HEK293 (cell line): ENCODE measurements around the gene CTCF.

Experiments used
- CTCF ChIA-PET: fragments of 350-600 bp; formaldehyde crosslinking; extraction: SDS; loops from one replicate; lab custom pipeline; 2021; ENCODE audit warnings: antibody characterized with exemption; lab: Yijun Ruan, JAX
- POLR2A ChIA-PET: fragments of 300-600 bp; formaldehyde crosslinking; extraction: SDS; loops from one replicate; lab custom pipeline; 2020; ENCODE audit warnings: antibody characterized with exemption, inconsistent platforms; lab: Yijun Ruan, JAX
- H3K27ac ChIP-seq: fragments of 200-500 bp; sonication (Bioruptor generic); 2 replicates; pipeline ENCODE4 v1.5.1; 2014; ENCODE audit warnings: low read depth, low read length, control low read depth, inconsistent platforms; ENCODE audit errors: extremely low read depth
- H3K36me3 ChIP-seq, 2 experiments: fragments of 200-500 bp in 1 of 2; sonication (Bioruptor generic) in 1 of 2; 1 replicate in 1 of 2; 2 replicates in 1 of 2; pipeline ENCODE4 v1.5.1; 2014 to 2017; ENCODE audit warnings: inconsistent platforms in 2 of 2, low read length in 2 of 2; ENCODE audit not compliant: control insufficient read depth in 2 of 2, insufficient read depth in 1 of 2
- H3K4me1 ChIP-seq: fragments of 200-500 bp; sonication (Bioruptor generic); 2 replicates; pipeline ENCODE4 v1.5.1; 2014; ENCODE audit warnings: mild to moderate bottlenecking, low read length, inconsistent platforms; ENCODE audit not compliant: control insufficient read depth, insufficient read depth
- H3K4me3 ChIP-seq: 2 replicates; pipeline ENCODE4 v1.5.1; 2011; ENCODE audit warnings: low read depth, mild to moderate bottlenecking, control low read depth, low read length, moderate library complexity
- H3K9me3 ChIP-seq: fragments of 200-500 bp; sonication (Bioruptor generic); 2 replicates; pipeline ENCODE4 v1.5.1; 2014; ENCODE audit warnings: low read depth, low read length, inconsistent platforms; ENCODE audit not compliant: control insufficient read depth, insufficient read depth
- CTCF ChIP-seq: fragments of 450-650 bp; formaldehyde crosslinking; IDR thresholded peaks from 2 replicates; pipeline ENCODE4 v1.5.1; 2016; ENCODE audit warnings: missing biosample characterization, missing genetic modification characterization
- GLI4 ChIP-seq: fragments of 450-650 bp; formaldehyde crosslinking; IDR thresholded peaks from 2 replicates; pipeline ENCODE4 v1.5.1; 2016; ENCODE audit warnings: missing biosample characterization, missing genetic modification characterization
- KLF17 ChIP-seq: fragments of 450-650 bp; formaldehyde crosslinking; IDR thresholded peaks from 2 replicates; pipeline ENCODE4 v1.5.1; 2016; ENCODE audit warnings: missing biosample characterization, missing genetic modification characterization
- KLF8 ChIP-seq: fragments of 450-650 bp; formaldehyde crosslinking; IDR thresholded peaks from 2 replicates; pipeline ENCODE4 v1.5.1; 2016; ENCODE audit warnings: missing biosample characterization, missing genetic modification characterization
- MZF1 ChIP-seq: fragments of 450-650 bp; formaldehyde crosslinking; IDR thresholded peaks from 2 replicates; pipeline ENCODE4 v1.5.1; 2017; ENCODE audit warnings: missing biosample characterization, missing genetic modification characterization, borderline replicate concordance
- PRDM6 ChIP-seq: fragments of 450-650 bp; formaldehyde crosslinking; IDR thresholded peaks from 2 replicates; pipeline ENCODE4 v1.5.1; 2017; ENCODE audit warnings: missing biosample characterization, missing genetic modification characterization
- SETDB1 ChIP-seq: IDR thresholded peaks from one replicate; pipeline ENCODE4 v1.6.1; 2017; ENCODE audit warnings: mild to moderate bottlenecking, low read length, moderate library complexity, mixed read lengths; ENCODE audit not compliant: insufficient read length
- SP3 ChIP-seq: fragments of 450-650 bp; formaldehyde crosslinking; IDR thresholded peaks from 2 replicates; pipeline ENCODE4 v1.5.1; 2016; ENCODE audit warnings: missing biosample characterization, missing genetic modification characterization
- SP7 ChIP-seq: fragments of 450-650 bp; formaldehyde crosslinking; IDR thresholded peaks from 2 replicates; pipeline ENCODE4 v1.5.1; 2016; ENCODE audit warnings: missing biosample characterization, missing genetic modification characterization
- TCF7L2 ChIP-seq: IDR thresholded peaks from 2 replicates; pipeline ENCODE4 v1.6.1; 2011; ENCODE audit warnings: low read depth, mild to moderate bottlenecking, inconsistent platforms, low read length, moderate library complexity, borderline replicate concordance
- ZBTB17 ChIP-seq: fragments of 450-650 bp; formaldehyde crosslinking; IDR thresholded peaks from 2 replicates; pipeline ENCODE4 v1.5.1; 2016; ENCODE audit warnings: missing biosample characterization, missing genetic modification characterization
- ZBTB26 ChIP-seq: fragments of 450-650 bp; formaldehyde crosslinking; optimal IDR thresholded peaks from 2 replicates; pipeline ENCODE3; 2016; ENCODE audit warnings: missing biosample characterization, mild to moderate bottlenecking, missing genetic modification characterization
- ZBTB49 ChIP-seq: fragments of 450-650 bp; formaldehyde crosslinking; IDR thresholded peaks from 2 replicates; pipeline ENCODE4 v1.5.1; 2016; ENCODE audit warnings: missing biosample characterization, missing genetic modification characterization, low read depth
- ZBTB8A ChIP-seq: fragments of 450-650 bp; formaldehyde crosslinking; IDR thresholded peaks from 2 replicates; pipeline ENCODE4 v1.5.1; 2016; ENCODE audit warnings: missing biosample characterization, missing genetic modification characterization
- ZNF175 ChIP-seq: fragments of 450-650 bp; formaldehyde crosslinking; IDR thresholded peaks from 2 replicates; pipeline ENCODE4 v1.5.1; 2016; ENCODE audit warnings: missing biosample characterization, missing genetic modification characterization
- ZNF248 ChIP-seq: fragments of 450-650 bp; formaldehyde crosslinking; IDR thresholded peaks from 2 replicates; pipeline ENCODE4 v1.5.1; 2017; ENCODE audit warnings: missing biosample characterization, missing genetic modification characterization
- ZNF302 ChIP-seq: fragments of 450-650 bp; formaldehyde crosslinking; IDR thresholded peaks from 2 replicates; pipeline ENCODE4 v1.5.1; 2016; ENCODE audit warnings: missing biosample characterization, missing genetic modification characterization, low read depth
- ZNF404 ChIP-seq: fragments of 450-650 bp; formaldehyde crosslinking; IDR thresholded peaks from 2 replicates; pipeline ENCODE4 v1.5.1; 2017; ENCODE audit warnings: missing biosample characterization, missing genetic modification characterization
- ZNF501 ChIP-seq: fragments of 450-650 bp; formaldehyde crosslinking; IDR thresholded peaks from 2 replicates; pipeline ENCODE4 v1.5.1; 2016; ENCODE audit warnings: missing biosample characterization, missing genetic modification characterization
- ZNF530 ChIP-seq: fragments of 450-650 bp; formaldehyde crosslinking; IDR thresholded peaks from 2 replicates; pipeline ENCODE4 v1.5.1; 2016; ENCODE audit warnings: low read depth, missing biosample characterization, missing genetic modification characterization
- ZNF558 ChIP-seq: fragments of 450-650 bp; formaldehyde crosslinking; IDR thresholded peaks from 2 replicates; pipeline ENCODE4 v1.5.1; 2016; ENCODE audit warnings: missing biosample characterization, missing genetic modification characterization
- ZNF560 ChIP-seq: fragments of 450-650 bp; formaldehyde crosslinking; IDR thresholded peaks from 2 replicates; pipeline ENCODE4 v1.5.1; 2017; ENCODE audit warnings: missing biosample characterization, missing genetic modification characterization, borderline replicate concordance
- ZNF629 ChIP-seq: fragments of 450-650 bp; formaldehyde crosslinking; IDR thresholded peaks from 2 replicates; pipeline ENCODE4 v1.5.1; 2017; ENCODE audit warnings: missing biosample characterization, missing genetic modification characterization
- ZNF654 ChIP-seq: fragments of 450-650 bp; formaldehyde crosslinking; IDR thresholded peaks from 2 replicates; pipeline ENCODE4 v1.5.1; 2016; ENCODE audit warnings: low read depth, missing biosample characterization, missing genetic modification characterization
- ZNF747 ChIP-seq: fragments of 450-650 bp; formaldehyde crosslinking; IDR thresholded peaks from 2 replicates; pipeline ENCODE4 v1.5.1; 2016; ENCODE audit warnings: missing biosample characterization, missing genetic modification characterization
- ZNF776 ChIP-seq: fragments of 450-650 bp; formaldehyde crosslinking; IDR thresholded peaks from 2 replicates; pipeline ENCODE4 v1.5.0; 2017; ENCODE audit warnings: missing biosample characterization, missing genetic modification characterization, borderline replicate concordance
- ZNF837 ChIP-seq: fragments of 450-650 bp; formaldehyde crosslinking; IDR thresholded peaks from 2 replicates; pipeline ENCODE4 v1.5.1; 2016; ENCODE audit warnings: missing biosample characterization, missing genetic modification characterization

The CTCF gene

GRCh38 chr16:67667817-67668494 is 105.6 kb downstream of the CTCF start:
- ChIA-PET CTCF (interaction anchor here (0.6 to 3.0 kb wide), 9 partner anchors 12 to 274 kb away, joined by 3 to 19 read pairs (median 4); partner anchors contain the start of gene CTCF), POLR2A (no interaction called here)
- Histone ChIP-seq H3K4me3 (no peak overlapping the region), H3K27ac (no peak overlapping the region), H3K9me3 (no peaks in the 10 kb centered on the region), H3K4me1 (no peaks in the 10 kb centered on the region), H3K36me3 (peaks cover 0 to 25% of the 10 kb centered on the region in 2 experiments; a peak in 1 of 3 replicates)
- no peak for TF ChIP-seq TCF7L2
- TF ChIP-seq PRDM6 (tag by site-specific recombination): no peak
- no peak for TF ChIP-seq ZNF404 (tag by site-specific recombination)
- peak; percentile 36; the same call in 1 of the 2 replicates for TF ChIP-seq ZBTB17 (tag by site-specific recombination)
- no peak for TF ChIP-seq ZBTB49 (tag by site-specific recombination)
- TF ChIP-seq ZNF837 (tag by site-specific recombination): no peak
- TF ChIP-seq MZF1 (tag by site-specific recombination): no peak
- no peak for TF ChIP-seq ZNF560
- no peak for TF ChIP-seq SETDB1
- no peak for TF ChIP-seq ZNF776
- TF ChIP-seq SP3 (tag by site-specific recombination): no peak
- no peak for TF ChIP-seq KLF17 (tag by site-specific recombination)
- TF ChIP-seq ZNF654 (tag by site-specific recombination): peak; percentile 17; the same call in 1 of the 2 replicates
- TF ChIP-seq ZNF175: no peak
- TF ChIP-seq ZNF530: no peak
- TF ChIP-seq KLF8 (tag by site-specific recombination): no peak
- TF ChIP-seq ZBTB26 (tag by site-specific recombination): no peak
- TF ChIP-seq ZNF302 (tag by site-specific recombination): no peak
- no peak for TF ChIP-seq ZNF558
- TF ChIP-seq ZNF629 (tag by site-specific recombination): no peak
- TF ChIP-seq CTCF: peak; percentile 96
- TF ChIP-seq ZBTB8A: peak; percentile 72
- no peak for TF ChIP-seq SP7 (tag by site-specific recombination)
- TF ChIP-seq GLI4 (tag by site-specific recombination): no peak
- no peak for TF ChIP-seq ZNF747 (tag by site-specific recombination)
- TF ChIP-seq ZNF501 (tag by site-specific recombination): no peak
- TF ChIP-seq ZNF248 (tag by site-specific recombination): no peak
